Measurements from ENCODE around the gene NTN3.
"Not testable (repeated sequence)": the region's sequence is repeated elsewhere in the genome, so short reads cannot be mapped to it uniquely, and the experiment has no call there.

NTN3 gene

DNA sequence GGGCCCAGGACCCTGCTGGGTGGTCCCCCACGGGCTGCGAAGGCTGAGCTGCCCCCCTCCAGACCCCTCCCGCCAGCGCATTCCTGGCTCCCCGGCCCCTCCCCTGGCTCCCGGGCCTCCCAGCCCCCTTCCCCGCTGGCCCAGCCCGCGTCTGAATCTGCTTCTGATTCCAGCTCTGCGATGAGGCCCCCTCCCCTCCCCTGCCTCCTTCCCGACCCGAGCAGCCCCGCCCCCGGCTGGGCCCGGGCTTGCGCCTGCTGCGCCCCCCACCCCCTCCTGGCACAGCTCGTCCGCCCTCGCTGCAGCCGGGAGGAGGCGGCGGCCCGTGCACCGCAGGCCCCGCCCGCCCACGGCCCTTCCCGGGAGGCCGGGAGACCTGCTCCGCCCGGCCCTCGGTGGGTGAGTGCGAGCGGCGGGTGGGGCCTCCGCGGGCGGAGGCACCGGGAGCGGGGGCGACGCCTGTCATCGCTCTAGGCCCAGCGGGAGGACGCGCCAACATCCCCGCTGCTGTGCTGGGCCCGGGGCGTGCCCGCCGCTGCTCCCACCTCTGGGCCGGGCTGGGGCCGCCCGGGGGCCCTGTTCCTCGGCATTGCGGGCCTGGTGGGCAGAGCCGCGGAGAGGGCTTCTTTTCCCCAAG, at the start of gene NTN3:
Gene NTN3, plus strand, starts transcription at position 282 of the 637 bp plus-strand sequence. CDS start 405 bp downstream, outside the sequence.
- peak within 1 kb of the TSS; percentile 29 for H3K4me3 ChIP-seq (ENCODE audit: low read depth, low read length)
- no peak for DNase-seq (ENCODE audit: low read depth)

DNA sequence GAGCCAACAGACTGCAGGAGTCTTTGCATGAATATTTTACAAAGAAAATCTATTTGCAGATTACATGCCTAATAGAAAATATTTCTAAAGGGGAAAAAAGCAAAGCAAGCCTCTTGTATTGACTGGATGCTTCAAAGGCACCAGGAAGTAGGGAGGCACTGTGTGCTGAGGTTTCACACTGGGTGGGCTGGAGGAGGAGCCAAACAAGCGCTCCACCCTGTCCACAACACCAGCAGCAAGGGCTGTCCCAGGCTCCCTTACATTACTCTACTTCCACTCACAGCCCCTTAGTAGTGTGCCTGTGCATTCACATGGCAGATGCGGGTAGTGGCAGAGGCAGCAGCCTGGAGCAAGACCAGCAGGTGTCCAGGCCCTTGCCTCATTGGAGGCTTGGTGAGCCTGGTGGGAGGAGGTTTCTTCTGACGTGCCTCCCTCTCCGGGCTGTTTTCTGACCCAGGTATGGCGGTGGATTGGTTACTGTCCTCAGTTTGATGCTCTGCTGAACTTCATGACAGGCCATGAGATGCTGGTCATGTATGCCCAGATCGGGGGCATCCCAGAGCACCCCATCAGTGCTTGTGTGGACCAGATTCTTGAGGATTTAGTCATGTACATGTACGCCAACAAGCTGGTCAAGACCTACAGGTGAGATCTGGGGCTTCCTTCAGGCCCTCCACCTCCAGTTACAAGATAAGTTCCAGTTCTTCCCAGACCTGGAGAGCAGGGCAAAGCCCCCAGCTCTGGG, 48.8 kb upstream of the NTN3 start:
- DNase-seq (ENCODE audit: low read depth) = no peak
- no peak overlapping the region for H3K4me3 ChIP-seq (ENCODE audit: low read depth, low read length)

DNA sequence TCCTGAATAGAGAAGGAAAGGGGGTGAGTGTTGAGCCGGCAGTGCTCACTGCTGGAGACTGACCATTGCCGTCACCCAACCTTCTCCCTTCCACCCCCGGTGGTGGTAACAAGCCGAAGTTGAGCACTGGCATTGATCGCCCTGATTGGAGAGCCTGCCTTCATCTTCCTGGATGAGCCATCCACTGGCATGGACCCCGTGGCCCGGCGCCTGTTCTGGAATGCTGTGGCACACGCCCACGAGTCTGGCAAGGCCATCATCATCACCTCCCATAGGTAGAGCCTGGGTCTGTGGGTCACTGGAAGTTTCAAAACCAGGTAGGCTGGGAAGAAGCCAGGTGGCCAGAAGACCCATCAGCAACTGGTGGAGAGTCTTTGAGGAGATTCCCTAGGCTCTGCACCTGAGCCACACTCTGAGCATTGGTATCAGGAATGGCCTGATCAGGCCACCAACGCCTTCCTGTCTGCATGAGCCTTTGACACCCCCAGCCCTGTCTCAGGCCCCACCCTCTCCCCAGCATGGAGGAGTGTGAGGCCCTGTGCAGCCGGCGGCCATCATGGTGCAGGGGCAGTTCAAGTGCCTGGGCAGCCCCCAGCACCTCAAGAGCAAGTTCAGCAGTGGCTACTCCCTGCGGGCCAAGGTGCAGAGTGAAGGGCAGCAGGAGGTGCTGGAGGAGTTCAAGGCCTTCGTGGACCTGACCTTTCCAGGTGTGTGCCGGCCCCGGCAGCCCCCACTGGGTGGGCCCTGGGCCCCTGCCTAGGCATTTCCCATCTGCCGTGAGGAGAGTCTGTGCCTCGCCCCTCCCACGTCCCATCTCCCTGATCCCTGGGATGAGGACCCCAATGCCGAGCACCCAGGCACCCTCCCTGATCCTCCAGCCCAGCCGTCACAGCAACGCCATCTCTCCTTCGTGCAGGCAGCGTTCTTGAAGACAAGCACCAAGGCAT, 46.8 kb upstream of the NTN3 start:
- H3K4me3 ChIP-seq (ENCODE audit: low read depth, low read length) = no peak overlapping the region
- no peak for DNase-seq (ENCODE audit: low read depth)

DNA sequence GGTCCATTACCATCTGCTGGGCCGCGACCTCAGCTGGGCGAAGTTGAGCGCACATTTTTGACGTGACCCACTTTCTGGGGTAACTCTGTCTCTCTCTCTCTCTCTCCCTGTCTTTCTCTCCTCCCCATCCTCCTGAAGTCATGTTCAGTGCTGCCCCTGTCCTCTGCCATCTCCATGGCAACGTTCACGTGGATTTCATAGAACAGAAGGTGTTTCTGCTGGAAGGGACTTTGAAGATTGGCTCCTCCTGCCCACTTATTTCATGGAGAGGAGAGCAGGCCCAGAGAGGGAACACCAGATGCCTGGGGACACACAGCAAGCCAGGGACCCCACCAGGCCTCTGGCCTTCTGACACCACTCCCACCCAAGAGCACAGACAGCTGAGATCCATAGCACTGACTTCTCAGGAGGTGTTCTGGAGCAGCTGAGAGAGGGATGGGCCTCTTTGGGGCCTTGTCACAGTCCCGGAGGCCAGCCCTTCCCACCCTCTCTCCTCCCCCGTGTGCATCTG, 46.0 kb upstream of the NTN3 start:
- no peak overlapping the region for H3K4me3 ChIP-seq (ENCODE audit: low read depth, low read length)
- no peak for DNase-seq (ENCODE audit: low read depth)

GRCh38 chr16:2425825-2426430, 45.2 kb upstream of the NTN3 start:
- H3K4me3 ChIP-seq (ENCODE audit: low read depth, low read length) = no peak overlapping the region
- no peak for DNase-seq (ENCODE audit: low read depth)

- DNase-seq (ENCODE audit: low read depth) = no peak
- no peak overlapping the region for H3K4me3 ChIP-seq (ENCODE audit: low read depth, low read length)
Observed at GRCh38 chr16:2426941-2427361, 44.1 kb upstream of the NTN3 start.

- no peak for DNase-seq (ENCODE audit: low read depth)
- no peak overlapping the region for H3K4me3 ChIP-seq (ENCODE audit: low read depth, low read length)
Observed at GRCh38 chr16:2427526-2427925, 43.6 kb upstream of the NTN3 start.

- DNase-seq (ENCODE audit: low read depth) = no peak
- H3K4me3 ChIP-seq (ENCODE audit: low read depth, low read length) = peak overlapping the region; percentile 74
Observed at GRCh38 chr16:2428051-2428783, 42.9 kb upstream of the NTN3 start.

DNA sequence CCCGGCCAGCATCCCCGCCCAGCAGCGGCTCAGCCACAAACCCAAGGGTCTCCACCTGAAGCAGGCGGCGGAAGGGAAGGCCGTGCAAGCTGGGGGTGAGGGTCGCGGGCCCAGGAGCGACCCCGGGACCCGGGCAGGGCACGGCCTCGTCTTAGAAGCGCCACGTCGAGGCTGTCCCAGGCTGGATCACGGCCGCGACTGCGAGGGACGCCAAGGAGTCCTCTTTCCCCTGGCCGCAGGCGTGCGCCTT, 42.4 kb upstream of the NTN3 start:
- peak overlapping the region; percentile 74 for H3K4me3 ChIP-seq (ENCODE audit: low read depth, low read length)
- DNase-seq (ENCODE audit: low read depth) = no peak

DNA sequence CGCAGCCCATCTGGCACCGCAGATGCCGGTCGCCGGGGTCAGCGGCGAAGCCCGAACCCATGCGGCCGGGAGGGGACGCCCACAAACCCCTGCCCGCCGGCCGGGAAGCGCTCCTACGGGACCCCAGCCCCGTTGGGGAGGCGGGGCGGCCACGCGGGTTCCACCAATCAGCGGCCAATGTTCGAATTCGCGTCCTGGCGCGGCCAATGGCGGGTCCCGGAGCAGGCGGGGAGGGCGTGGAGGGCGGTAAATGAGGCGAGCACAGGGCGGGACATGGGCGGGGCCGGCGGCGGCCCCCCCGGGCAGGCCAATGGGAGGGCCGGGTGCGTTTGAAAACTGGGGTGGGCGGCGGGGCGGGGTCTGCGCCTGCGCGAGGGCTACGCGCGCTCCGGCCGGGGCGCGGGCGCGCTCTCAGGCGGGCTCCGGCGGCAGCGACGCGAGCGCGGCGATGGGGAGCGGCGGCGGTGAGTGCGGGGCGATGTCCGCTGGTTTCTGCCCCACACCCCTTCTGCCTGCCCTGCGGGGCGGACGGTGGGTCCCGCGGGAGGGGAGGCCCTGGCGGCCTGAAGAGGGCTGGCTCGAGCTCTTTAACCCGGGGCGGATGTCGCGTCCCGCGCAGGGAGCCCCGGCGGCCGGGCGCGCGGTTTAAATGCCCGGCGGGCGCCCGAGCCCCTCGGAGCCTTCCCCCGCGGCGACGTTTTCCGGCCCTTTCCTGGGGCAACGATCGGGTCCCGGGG, 41.9 kb upstream of the NTN3 start, which contains the start of gene CCNF:
Gene CCNF, plus strand, starts transcription at position 414 of the 737 bp plus-strand sequence. Its CDS starts 35 bp downstream, at position 449.
- DNase-seq (ENCODE audit: low read depth) = peak; percentile 80
- H3K4me3 ChIP-seq (ENCODE audit: low read depth, low read length) = peak within 1 kb of the TSS; percentile 74

DNA sequence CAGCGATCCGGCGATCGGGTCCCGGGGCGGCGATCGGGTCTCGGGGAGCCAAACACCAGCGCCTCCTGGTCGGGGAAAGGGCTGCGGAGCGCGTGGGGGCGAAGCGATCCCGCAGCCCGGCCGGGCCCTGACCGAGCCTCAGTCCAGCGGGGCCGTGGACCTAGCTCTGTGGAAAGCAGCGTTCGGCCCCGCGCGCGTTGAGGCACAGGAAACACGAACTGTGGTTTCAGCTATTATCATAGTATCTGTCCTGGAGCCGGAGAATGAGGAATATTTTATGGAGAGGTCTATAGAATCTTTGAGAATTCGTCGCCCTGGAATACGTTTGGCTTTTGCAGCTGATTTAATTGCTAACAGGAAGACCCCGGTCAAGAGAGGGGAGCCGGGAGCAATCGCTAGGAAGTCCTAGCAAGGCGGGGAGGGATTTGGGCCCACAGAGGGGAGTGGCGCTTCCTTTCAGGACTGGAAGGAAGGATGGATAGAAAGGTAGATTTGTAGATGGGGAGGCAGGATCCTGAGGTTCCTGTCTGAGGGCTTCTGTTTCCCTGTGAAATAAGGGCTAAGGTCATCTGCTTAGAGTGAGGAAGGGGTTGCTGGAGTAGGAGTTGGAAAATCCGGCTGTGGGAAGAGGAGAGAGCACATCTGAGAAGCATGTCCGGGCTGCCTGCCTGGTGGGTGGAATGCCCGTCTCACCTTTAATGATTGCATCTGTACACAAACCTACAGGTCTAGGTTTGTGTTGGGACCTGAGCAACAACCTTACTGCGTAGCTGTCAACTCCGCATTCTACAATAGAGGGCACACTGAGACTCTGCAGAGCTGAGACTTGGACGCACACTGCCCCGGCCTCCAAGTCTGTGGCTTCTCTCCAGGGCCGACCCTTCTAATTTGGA, 41.1 kb upstream of the NTN3 start:
- no peak for DNase-seq (ENCODE audit: low read depth)
- H3K4me3 ChIP-seq (ENCODE audit: low read depth, low read length) = peak overlapping the region; percentile 70

GRCh38 chr16:2432286-2432685, 38.8 kb upstream of the NTN3 start:
- H3K4me3 ChIP-seq (ENCODE audit: low read depth, low read length) = no peak overlapping the region
- DNase-seq (ENCODE audit: low read depth) = no peak

DNA sequence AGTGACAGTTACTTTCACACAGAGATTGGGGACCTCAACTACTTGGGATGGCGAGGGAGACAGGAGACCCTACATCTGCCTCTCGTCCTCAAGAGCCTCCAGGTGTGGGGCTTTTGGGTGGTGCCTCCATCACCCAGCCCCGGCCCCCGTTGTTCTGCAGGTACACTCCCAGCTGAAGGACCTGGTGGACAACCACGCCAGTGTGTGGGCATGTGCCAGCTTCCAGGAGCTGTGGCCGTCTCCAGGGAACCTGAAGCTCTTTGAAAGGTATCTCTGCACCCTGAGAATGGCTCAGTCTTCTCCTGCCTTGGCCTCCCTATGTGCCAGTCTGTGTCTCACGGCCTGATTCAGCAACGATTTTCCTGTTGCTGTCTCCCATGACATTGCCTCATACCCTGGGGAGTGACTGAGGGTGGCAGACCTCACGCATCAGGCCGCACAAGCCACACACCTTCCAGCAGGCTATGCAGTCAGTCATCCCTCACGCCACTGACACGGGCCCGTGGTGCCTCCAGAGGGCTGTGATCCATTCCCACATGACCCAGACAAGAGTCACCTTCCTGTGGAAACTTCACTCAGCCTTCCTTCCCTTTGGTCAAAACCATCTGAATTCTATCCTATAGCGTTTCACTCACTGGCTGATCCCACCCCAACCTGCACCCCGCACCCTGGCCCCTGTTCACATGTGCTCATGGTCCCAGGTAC, 38.1 kb upstream of the NTN3 start:
- H3K4me3 ChIP-seq (ENCODE audit: low read depth, low read length) = no peak overlapping the region
- DNase-seq (ENCODE audit: low read depth) = no peak

- not testable (repeated sequence) for H3K4me3 ChIP-seq (ENCODE audit: low read depth, low read length); DNase-seq (ENCODE audit: low read depth)
Observed at GRCh38 chr16:2435236-2435635, 35.9 kb upstream of the NTN3 start.

GRCh38 chr16:2436110-2436509, 35.0 kb upstream of the NTN3 start:
- no peak overlapping the region for H3K4me3 ChIP-seq (ENCODE audit: low read depth, low read length)
- no peak for DNase-seq (ENCODE audit: low read depth)

- no peak overlapping the region for H3K4me3 ChIP-seq (ENCODE audit: low read depth, low read length)
- DNase-seq (ENCODE audit: low read depth) = no peak
Observed at GRCh38 chr16:2437032-2437790, 33.9 kb upstream of the NTN3 start.
